HepG2 (cell line): ENCODE data around the gene AFF1. TPM values are rescaled to one million over a fixed set of nuclear protein-coding genes. Genes with fewer than 3 reads are reported as not detected.

ENCODE experiments used
- AKAP8 ChIP-seq: sonication (generic); formaldehyde crosslinking; IDR thresholded peaks from 2 replicates; pipeline ENCODE4 v1.5.1; 2020; ENCODE audit warnings: mild to moderate bottlenecking, missing genetic modification reagents
- ASH2L ChIP-seq: fragments of 300-600, 200-600 bp; sonication (generic); IDR thresholded peaks from 2 replicates; pipeline ENCODE4 v1.7.0; 2017; ENCODE audit warnings: low read depth, mild to moderate bottlenecking, moderate library complexity, mixed read lengths, low read length; ENCODE audit not compliant: insufficient read length
- ATF7-NPFF ChIP-seq: sonication (generic); formaldehyde crosslinking; IDR thresholded peaks from 2 replicates; pipeline ENCODE4 v1.8.1; 2023; ENCODE audit warnings: mild to moderate bottlenecking, low read depth, missing genetic modification reagents, moderate library complexity
- CREM ChIP-seq, 2 experiments: sonication (generic) in 1 of 2; formaldehyde crosslinking in 1 of 2; IDR thresholded peaks; 2 replicates each; pipeline versions ENCODE4 v1.4.0 to v1.6.1; 2016 to 2020; ENCODE audit warnings: antibody characterized with exemption in 1 of 2, mild to moderate bottlenecking in 1 of 2, missing genetic modification reagents in 1 of 2
- HNRNPK ChIP-seq: fragments of 200-400 bp; formaldehyde crosslinking; IDR thresholded peaks from 2 replicates; pipeline ENCODE4 v1.6.1; 2018; ENCODE audit warnings: low read length, low read depth, moderate library complexity, mild to moderate bottlenecking; ENCODE audit not compliant: poor library complexity, severe bottlenecking
- KLF13 ChIP-seq: sonication (generic); formaldehyde crosslinking; IDR thresholded peaks from 2 replicates; pipeline ENCODE4 v1.4.0; 2020; ENCODE audit warnings: mild to moderate bottlenecking, missing genetic modification reagents
- MAFG ChIP-seq: sonication (generic); formaldehyde crosslinking; IDR thresholded peaks from 2 replicates; pipeline ENCODE4 v1.5.1; 2020; ENCODE audit warnings: mild to moderate bottlenecking, missing genetic modification reagents
- MEF2D ChIP-seq: sonication (generic); formaldehyde crosslinking; IDR thresholded peaks from 2 replicates; pipeline ENCODE4 v1.5.1; 2020; ENCODE audit warnings: mild to moderate bottlenecking, missing genetic modification reagents
- NAIF1 ChIP-seq: sonication (generic); formaldehyde crosslinking; IDR thresholded peaks from 2 replicates; pipeline ENCODE4 v1.5.0; 2020; ENCODE audit warnings: mild to moderate bottlenecking, missing genetic modification reagents, borderline replicate concordance
- NFATC3 ChIP-seq: sonication (generic); formaldehyde crosslinking; IDR thresholded peaks from 2 replicates; pipeline ENCODE4 v1.5.1; 2020; ENCODE audit warnings: mild to moderate bottlenecking, missing genetic modification reagents
- NRL ChIP-seq: sonication (generic); formaldehyde crosslinking; IDR thresholded peaks from 2 replicates; pipeline ENCODE4 v1.5.0; 2020; ENCODE audit warnings: missing genetic modification reagents, mild to moderate bottlenecking, moderate library complexity, borderline replicate concordance
- PPARG ChIP-seq: conservative IDR thresholded peaks from 2 replicates; pipeline ENCODE4 v1.6.1; 2016; ENCODE audit warnings: missing biosample characterization, missing genetic modification reagents
- RNF2 ChIP-seq: fragments of 450-650 bp; conservative IDR thresholded peaks from 2 replicates; pipeline ENCODE4 v1.6.1; 2016; ENCODE audit warnings: low read depth
- SRSF9 ChIP-seq: fragments of 200-400 bp; formaldehyde crosslinking; IDR thresholded peaks from 2 replicates; pipeline ENCODE4 v1.6.1; 2018; ENCODE audit warnings: borderline replicate concordance, mild to moderate bottlenecking, low read depth, low read length; ENCODE audit not compliant: insufficient read depth, poor library complexity, severe bottlenecking
- ZNF33A ChIP-seq: sonication (generic); formaldehyde crosslinking; IDR thresholded peaks from 2 replicates; pipeline ENCODE4 v1.5.1; 2020; ENCODE audit warnings: missing genetic modification reagents, mild to moderate bottlenecking, moderate library complexity, borderline replicate concordance
- ZNF44 ChIP-seq: sonication (generic); formaldehyde crosslinking; IDR thresholded peaks from 2 replicates; pipeline ENCODE4 v1.5.1; 2020; ENCODE audit warnings: mild to moderate bottlenecking, missing genetic modification reagents
- ZNF546 ChIP-seq: sonication (generic); formaldehyde crosslinking; conservative IDR thresholded peaks from 2 replicates; pipeline ENCODE4 v1.8.1; 2023; ENCODE audit warnings: mild to moderate bottlenecking, missing genetic modification reagents
- ZNF563 ChIP-seq: sonication (generic); formaldehyde crosslinking; IDR thresholded peaks from 2 replicates; pipeline ENCODE4 v1.8.0; 2022; ENCODE audit warnings: mild to moderate bottlenecking, moderate library complexity, missing genetic modification reagents
- ZSCAN22 ChIP-seq: sonication (generic); formaldehyde crosslinking; IDR thresholded peaks from 2 replicates; pipeline ENCODE4 v1.4.0; 2020; ENCODE audit warnings: mild to moderate bottlenecking, missing genetic modification reagents
- polyA plus RNA-seq, 8 experiments: library from polyadenylated mRNA; depleted of rRNA in 3 of 8; stranded (reverse) in 7 of 8; unstranded in 1 of 8; fragments of >200 nt; fragmentation: Illumina TruSeq in 4 of 8; extraction: Trizol in 4 of 8; gene quantifications; 2 replicates each; pipeline versions ENCODE4 v1.2.1 to v1.2.3, GENCODE V29; 2011 to 2016; ENCODE audit warnings: low read depth in 4 of 8, missing spikeins in 1 of 8, mixed read lengths in 1 of 8; ENCODE audit not compliant: insufficient read depth in 1 of 8
- total RNA-seq, 5 experiments: library from RNA; depleted of rRNA; stranded (reverse); fragments of >200 nt; fragmentation: Illumina TruSeq; extraction: Trizol; gene quantifications; 2 replicates each; pipeline ENCODE4 v1.2.3, GENCODE V29; 2016; ENCODE audit warnings: low read depth in 1 of 5
- TF ChIP-seq, protein P1 (sequence below): sonication (generic); formaldehyde crosslinking; IDR thresholded peaks from 2 replicates; pipeline ENCODE4 v1.8.1; 2023; ENCODE audit warnings: mild to moderate bottlenecking, missing genetic modification reagents
- TF ChIP-seq, protein P2 (sequence below), 2 experiments: sonication (generic) in 1 of 2; formaldehyde crosslinking in 1 of 2; IDR thresholded peaks; 2 replicates each; pipeline versions ENCODE4 v1.4.0 to v1.6.1; 2016 to 2020; ENCODE audit warnings: borderline replicate concordance in 1 of 2, low read depth in 1 of 2, mild to moderate bottlenecking in 1 of 2, missing genetic modification reagents in 1 of 2

Gene AFF1
- total and polyA plus RNA-seq, 2 of the 13 experiments (the other 11 are each of a cell fraction or from before 2014, with no cell fraction given), result 15.5 to 15.9 TPM

DNA sequence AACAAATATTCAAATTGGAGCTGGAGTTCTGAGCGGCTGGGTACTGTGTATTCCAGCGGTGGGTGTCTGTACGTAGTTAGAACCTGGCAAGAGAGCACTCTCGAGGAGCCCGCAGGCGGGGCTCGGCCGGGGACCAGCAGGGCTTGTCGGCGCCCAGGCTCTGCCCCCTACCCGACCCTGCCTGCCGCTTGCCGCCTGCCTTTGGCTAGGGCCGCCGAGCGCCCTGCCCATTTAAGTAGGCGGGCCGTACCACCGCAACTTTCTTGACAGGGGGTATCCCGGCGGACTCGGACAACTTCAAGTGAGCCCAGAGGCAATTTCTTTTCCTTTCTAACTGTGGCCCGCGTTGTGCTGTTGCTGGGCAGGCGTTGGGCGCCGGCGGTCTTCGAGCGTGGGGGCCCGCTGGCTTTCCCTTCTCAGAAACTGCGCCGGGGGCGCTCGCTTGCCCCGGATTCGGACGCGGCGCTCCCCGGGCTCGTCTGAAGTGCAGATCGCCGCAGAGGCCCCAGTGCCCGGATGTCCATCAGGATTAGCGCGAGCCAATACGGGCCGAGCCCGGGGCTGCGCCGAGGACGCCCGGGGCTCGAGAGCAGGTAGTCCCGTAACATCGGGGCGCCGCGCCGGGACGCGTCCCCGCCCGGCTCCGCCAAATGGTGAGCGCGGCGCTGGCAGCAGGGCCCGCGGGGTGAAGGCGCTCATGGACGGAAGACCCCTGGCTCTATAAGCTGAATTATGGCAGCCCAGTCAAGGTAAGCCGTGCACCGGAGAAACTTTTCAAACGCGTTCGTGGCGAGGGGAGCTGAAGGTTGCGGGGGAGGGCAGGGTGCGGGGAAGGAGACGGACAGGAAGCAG, 72.1 kb downstream of the AFF1 start (continued):
- TF ChIP-seq HNRNPK, result no peak
- TF ChIP-seq, protein P1, sequence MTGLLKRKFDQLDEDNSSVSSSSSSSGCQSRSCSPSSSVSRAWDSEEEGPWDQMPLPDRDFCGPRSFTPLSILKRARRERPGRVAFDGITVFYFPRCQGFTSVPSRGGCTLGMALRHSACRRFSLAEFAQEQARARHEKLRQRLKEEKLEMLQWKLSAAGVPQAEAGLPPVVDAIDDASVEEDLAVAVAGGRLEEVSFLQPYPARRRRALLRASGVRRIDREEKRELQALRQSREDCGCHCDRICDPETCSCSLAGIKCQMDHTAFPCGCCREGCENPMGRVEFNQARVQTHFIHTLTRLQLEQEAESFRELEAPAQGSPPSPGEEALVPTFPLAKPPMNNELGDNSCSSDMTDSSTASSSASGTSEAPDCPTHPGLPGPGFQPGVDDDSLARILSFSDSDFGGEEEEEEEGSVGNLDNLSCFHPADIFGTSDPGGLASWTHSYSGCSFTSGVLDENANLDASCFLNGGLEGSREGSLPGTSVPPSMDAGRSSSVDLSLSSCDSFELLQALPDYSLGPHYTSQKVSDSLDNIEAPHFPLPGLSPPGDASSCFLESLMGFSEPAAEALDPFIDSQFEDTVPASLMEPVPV (CRISPR knock-in tag), result no peak; the same call in 1 of the 2 replicates
- no peak for TF ChIP-seq KLF13
- TF ChIP-seq ZSCAN22 (CRISPR knock-in tag), result no peak
- peak; percentile 73; the same call in 1 of the 2 replicates for TF ChIP-seq MEF2D (CRISPR knock-in tag)
- peak; percentile 30; the same call in 1 of the 2 replicates for TF ChIP-seq CREM (IDR thresholded peaks at IDR 0.05)
- no peak for TF ChIP-seq CREM (CRISPR knock-in tag; IDR thresholded peaks at IDR 0.05)
- peak; percentile 19; the same call in 1 of the 2 replicates for TF ChIP-seq ZNF546 (CRISPR knock-in tag)
- TF ChIP-seq SRSF9, result no peak
- peak; percentile 91 for TF ChIP-seq ATF7-NPFF
- TF ChIP-seq MAFG (CRISPR knock-in tag), result no peak
- no peak; the same call in 1 of the 2 replicates for TF ChIP-seq ZNF563 (CRISPR knock-in tag)
- no peak for TF ChIP-seq PPARG (CRISPR knock-in tag)
- no peak; the same call in 1 of the 2 replicates for TF ChIP-seq ZNF33A (CRISPR knock-in tag)
- TF ChIP-seq AKAP8 (CRISPR knock-in tag), result no peak
- peak; percentile 41 for TF ChIP-seq NRL
- peak; percentile 92 for TF ChIP-seq NAIF1 (CRISPR knock-in tag)
- TF ChIP-seq ASH2L, result peak; percentile 94
- peak; percentile 90 for TF ChIP-seq ZNF44 (CRISPR knock-in tag)
- peak; percentile 89; the same call in 1 of the 2 replicates for TF ChIP-seq NFATC3 (CRISPR knock-in tag)
- TF ChIP-seq, protein P2, sequence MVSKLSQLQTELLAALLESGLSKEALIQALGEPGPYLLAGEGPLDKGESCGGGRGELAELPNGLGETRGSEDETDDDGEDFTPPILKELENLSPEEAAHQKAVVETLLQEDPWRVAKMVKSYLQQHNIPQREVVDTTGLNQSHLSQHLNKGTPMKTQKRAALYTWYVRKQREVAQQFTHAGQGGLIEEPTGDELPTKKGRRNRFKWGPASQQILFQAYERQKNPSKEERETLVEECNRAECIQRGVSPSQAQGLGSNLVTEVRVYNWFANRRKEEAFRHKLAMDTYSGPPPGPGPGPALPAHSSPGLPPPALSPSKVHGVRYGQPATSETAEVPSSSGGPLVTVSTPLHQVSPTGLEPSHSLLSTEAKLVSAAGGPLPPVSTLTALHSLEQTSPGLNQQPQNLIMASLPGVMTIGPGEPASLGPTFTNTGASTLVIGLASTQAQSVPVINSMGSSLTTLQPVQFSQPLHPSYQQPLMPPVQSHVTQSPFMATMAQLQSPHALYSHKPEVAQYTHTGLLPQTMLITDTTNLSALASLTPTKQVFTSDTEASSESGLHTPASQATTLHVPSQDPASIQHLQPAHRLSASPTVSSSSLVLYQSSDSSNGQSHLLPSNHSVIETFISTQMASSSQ (IDR thresholded peaks at IDR 0.05; ENCODE audit: low read depth), result peak; percentile 18; the same call in 1 of the 2 replicates
- TF ChIP-seq, protein P2 (CRISPR knock-in tag; IDR thresholded peaks at IDR 0.05; ENCODE audit: borderline replicate concordance), result peak; percentile 76; the same call in 1 of the 2 replicates
- no peak for TF ChIP-seq RNF2
